ENCODE results near the gene CAMK2A. TPM values are rescaled to one million over a fixed set of nuclear protein-coding genes. Genes with fewer than 3 reads are reported as not detected.

Gene CAMK2A
- total RNA-seq, 1 donor from 2014 or later: 2.5 TPM

DNA sequence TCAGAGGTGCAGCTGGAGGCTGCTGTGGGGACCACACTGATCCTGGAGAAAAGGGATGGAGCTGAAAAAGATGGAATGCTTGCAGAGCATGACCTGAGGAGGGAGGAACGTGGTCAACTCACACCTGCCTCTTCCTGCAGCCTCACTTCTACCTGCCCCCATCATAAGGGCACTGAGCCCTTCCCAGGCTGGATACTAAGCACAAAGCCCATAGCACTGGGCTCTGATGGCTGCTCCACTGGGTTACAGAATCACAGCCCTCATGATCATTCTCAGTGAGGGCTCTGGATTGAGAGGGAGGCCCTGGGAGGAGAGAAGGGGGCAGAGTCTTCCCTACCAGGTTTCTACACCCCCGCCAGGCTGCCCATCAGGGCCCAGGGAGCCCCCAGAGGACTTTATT lies 105.6 kb downstream of the CAMK2A start:
- intact Hi-C loops (cut with DNase I): no loop called here
- ATAC-seq (no peak), DNase-seq (ENCODE audit: low spot score) (no peak)

DNA sequence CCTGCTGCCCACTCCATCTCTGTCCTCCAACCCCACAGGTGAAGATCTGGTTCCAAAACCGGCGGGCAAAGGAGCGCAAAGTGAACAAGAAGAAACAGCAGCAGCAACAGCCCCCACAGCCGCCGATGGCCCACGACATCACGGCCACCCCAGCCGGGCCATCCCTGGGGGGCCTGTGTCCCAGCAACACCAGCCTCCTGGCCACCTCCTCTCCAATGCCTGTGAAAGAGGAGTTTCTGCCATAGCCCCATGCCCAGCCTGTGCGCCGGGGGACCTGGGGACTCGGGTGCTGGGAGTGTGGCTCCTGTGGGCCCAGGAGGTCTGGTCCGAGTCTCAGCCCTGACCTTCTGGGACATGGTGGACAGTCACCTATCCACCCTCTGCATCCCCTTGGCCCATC lies 106.1 kb downstream of the CAMK2A start:
- intact Hi-C loops (cut with DNase I): no loop called here
- ATAC-seq (no peak), DNase-seq (ENCODE audit: low spot score) (no peak)

DNA sequence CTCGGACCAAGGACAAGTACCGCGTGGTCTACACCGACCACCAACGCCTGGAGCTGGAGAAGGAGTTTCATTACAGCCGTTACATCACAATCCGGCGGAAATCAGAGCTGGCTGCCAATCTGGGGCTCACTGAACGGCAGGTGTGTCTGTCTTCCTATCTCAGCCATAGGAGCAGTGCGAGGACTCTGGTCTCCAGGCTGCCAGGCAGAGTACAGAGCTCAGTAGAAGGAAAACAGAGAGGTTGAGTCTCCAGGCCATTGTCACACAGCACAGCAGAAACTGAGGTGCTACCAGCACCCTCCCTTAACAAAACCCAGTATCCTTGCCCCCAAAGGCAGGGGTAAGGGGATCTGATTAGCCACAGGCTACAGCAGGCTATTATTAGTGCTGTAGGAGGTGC lies 106.8 kb downstream of the CAMK2A start:
- no peak for DNase-seq (ENCODE audit: low spot score)
- intact Hi-C loops (cut with DNase I): no loop called here
- ATAC-seq: no peak

DNA sequence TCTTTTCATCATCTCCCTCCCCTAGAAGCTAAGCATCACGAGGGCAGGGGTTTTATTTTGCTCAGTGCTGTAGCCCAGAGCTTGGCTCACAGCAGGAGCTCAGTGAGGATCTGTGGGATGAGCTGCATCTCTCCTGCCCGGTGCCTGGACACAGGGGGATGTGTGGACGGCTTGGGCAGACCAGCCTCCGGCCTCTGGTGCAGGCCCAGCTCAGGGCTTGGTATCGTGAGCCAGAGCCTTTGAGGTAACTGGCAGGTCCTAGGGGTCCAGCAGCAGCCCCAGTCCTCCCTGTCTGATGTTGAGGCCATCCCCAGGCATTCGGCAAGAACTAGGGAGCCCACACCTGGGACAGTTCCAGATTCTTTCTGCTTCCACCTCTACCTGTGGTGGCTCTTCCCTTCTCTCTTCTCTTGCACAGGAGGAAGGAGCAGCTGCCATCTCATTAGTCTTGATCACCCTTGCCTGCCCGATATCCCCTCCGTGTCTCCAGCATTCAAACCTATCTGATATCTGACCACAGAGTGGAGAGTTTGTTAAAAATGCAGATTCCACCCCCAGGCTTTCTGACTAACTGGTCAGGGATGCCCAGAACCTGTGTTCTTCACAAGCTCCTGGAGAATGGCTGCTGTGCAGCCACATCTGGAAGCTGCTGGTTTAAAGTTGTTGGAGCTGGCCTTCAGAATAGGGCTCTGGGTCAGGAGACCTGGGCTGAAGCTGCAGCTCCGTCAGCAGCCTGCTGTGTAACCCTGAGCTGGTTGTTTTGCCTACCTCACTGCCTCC lies 107.6 kb downstream of the CAMK2A start:
- DNase-seq (ENCODE audit: low spot score) (no peak), ATAC-seq (no peak)
- intact Hi-C loops (cut with DNase I): no loop called here

DNA sequence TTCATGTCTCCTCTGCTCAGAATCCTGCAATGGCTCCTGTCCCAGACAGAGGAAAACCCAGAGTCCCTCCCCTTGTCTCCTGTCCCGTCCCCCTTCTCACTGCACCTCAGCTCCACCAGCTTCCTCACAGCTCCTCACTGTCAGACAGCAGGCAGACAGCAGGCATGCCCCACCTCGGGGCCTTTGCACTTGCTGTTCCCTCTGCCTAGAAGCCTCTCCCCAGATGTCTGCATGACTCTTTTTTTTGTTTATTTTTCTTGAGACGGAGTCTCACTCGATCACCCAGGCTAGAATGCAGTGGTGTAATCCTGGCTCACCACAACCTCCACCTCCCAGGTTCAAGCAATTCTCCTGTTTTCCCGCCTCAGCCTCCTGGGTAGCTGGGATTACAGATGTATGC lies 108.5 kb downstream of the CAMK2A start:
- intact Hi-C loops (cut with DNase I): no loop called here
- ATAC-seq (peak; percentile 1), DNase-seq (ENCODE audit: low spot score) (no peak)

DNA sequence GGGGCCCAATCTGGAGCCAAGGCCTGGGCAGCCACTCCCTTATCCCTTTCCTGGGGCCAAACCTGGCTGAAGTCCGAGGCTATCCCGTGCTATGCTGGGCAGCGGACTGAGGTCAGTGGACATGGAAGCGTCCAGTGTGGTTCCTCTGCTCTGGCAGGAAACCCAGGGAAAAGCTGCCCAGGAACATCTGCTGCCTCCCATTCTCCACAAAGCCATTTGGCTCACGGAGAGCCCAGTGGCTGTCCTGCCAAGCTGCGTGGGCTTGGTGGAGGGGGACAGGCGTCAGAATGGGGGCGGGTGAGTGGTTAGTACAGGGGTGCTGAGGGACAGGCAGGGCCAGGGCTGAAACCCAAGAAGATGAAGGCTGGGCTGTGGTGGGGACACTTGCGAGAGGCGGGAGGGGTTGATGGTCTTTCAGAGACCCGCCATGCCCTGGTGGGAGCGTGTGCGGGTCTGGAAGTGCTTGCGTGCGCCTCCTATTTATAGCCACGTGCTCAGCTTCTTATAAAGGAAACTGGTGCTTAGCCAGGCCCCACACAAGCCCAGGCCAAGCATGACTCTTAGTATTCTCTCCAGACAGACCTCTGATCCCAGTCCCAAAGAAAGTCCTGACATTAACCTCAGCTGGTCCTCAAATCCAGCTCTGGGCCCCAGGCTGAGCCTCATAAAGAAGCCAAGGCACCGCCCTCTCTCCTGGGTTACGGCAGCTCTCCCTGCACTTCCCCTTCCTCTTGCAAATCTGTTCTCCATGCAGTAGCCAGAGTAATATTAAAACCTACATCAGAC lies 109.1 kb downstream of the CAMK2A start:
- DNase-seq (ENCODE audit: low spot score) (peak; percentile 86), ATAC-seq (peak; percentile 88)
- intact Hi-C loops (cut with DNase I): no loop called here

DNA sequence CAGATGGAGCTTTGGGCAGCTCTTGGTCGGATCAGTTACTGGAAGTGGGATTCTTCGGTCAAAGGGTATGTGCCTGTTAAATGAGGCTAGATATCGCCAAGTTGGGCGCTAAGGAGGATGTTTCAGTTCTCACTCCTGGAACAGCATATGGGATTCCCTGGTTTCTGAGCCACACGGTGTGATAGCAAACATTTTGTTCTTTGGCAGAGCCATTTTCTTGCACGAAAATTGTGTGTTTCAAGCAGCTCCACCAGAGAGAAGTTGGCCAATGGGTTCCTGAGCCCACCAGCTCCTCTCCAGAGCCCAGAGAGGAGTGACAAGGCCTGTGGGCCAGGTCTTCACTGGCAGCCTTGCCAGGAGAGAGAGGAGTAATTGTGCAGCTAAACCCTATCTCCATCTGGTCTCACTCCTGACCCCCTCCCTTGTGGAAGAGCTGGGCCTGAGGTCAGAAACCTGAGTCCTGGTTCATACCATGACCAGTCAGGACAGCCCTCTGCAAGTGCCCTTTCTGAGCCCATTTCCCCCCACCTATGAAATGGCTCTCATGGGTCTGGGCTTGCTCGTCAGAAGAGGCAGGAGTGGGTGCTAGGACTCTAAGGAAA lies 110.5 kb downstream of the CAMK2A start:
- intact Hi-C loops (cut with DNase I): no loop called here
- DNase-seq (ENCODE audit: low spot score) (no peak), ATAC-seq (no peak)

DNA sequence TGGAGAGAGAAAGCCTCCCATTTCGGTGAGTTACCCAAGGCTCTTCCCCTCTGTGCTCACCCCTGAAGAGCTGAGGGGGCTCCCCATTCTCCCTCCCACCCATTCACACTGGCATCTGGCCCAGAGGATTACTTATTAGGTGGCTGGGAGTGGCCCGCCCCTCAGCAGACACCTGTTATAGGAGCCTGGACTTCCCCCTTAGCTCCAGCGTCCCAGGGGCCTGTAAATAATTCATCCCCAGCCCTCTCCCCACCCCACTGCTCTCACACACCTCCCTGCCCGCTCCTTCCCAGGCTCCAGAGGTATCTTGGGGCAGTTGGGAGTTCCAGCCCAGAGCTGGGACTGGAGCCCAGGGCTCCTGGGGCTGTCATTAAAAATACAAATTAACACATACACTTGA lies 111.3 kb downstream of the CAMK2A start:
- no peak for DNase-seq (ENCODE audit: low spot score)
- ATAC-seq: no peak
- intact Hi-C loops (cut with DNase I): no loop called here

GRCh38 chr5:150177721-150178120 lies 111.9 kb downstream of the CAMK2A start:
- ATAC-seq (no peak), DNase-seq (ENCODE audit: low spot score) (no peak)
- intact Hi-C loops (cut with DNase I): no loop called here

DNA sequence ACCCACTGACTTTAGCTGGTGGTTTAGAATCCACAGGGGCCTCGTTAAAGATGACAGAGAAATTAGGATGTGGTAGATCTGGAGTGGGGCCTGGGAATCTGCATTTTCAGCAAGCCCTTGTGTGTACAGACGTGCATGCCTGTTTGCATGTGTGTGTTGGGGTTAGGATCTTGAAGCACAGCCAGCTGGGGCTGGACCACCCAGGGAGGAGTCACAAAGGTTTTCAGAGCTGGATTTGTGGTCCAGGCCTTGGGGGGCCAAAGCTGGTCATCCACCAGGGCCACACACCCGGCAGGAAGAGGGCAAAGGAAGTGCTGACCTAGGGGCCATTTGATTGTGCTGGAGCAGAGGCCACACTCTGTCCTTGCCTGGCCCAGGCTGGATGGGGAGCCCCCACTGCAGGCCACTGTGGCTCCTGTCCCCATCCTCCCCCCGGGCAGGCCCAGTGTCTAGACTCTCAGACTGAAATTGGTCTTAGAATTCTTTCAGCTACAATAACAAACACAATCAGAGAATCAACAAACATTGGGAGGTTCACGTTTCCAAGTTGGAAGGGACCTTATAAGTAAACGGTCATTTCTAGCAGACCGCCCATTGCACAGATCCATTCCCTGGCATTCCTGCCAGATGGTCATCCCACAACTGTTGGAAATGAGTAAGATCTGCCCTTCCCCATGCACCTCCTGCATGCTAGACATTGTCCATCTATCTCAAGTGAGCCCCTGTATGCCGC lies 112.7 kb downstream of the CAMK2A start:
- ATAC-seq (no peak), DNase-seq (ENCODE audit: low spot score) (no peak)
- intact Hi-C loops (cut with DNase I): no loop called here

DNA sequence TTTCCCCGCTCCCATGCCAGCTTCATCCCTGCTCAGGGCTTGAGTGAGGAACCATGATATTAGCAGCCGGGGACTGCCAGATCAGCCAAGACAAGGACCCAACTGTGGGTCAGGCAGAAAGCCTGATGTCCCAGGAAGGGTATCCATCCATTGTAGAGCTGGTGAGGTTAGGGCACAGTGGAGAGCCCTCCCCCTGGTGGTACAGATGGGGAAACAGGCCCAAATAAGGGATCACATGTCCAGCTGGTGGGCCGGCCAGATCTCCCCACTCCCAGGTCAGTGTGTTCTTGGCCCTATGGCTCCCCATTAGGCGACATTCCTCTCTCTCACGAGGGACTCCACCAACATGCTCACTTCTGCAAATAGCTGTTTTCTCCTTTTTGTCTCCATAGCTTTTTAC lies 114.0 kb downstream of the CAMK2A start:
- intact Hi-C loops (cut with DNase I): no loop called here

GRCh38 chr5:150175076-150175475 lies 114.5 kb downstream of the CAMK2A start:
- ATAC-seq (no peak), DNase-seq (ENCODE audit: low spot score) (no peak)
- intact Hi-C loops (cut with DNase I): no loop called here

More for the DNA sequence above, 114.0 kb downstream of the CAMK2A start:
- no peak for ATAC-seq
- no peak for DNase-seq (ENCODE audit: low spot score)

GRCh38 chr5:150174285-150174684 lies 115.3 kb downstream of the CAMK2A start:
- no peak for ATAC-seq
- intact Hi-C loops (cut with DNase I): no loop called here
- DNase-seq (ENCODE audit: low spot score): no peak

- DNase-seq (ENCODE audit: low spot score): no peak
- intact Hi-C loops (cut with DNase I): no loop called here
- no peak for ATAC-seq
Measured at GRCh38 chr5:150173161-150173560, 116.4 kb downstream of the CAMK2A start.

GRCh38 chr5:150172556-150172955 lies 117.0 kb downstream of the CAMK2A start:
- DNase-seq (ENCODE audit: low spot score) (no peak), ATAC-seq (no peak)
- intact Hi-C loops (cut with DNase I): no loop called here

DNA sequence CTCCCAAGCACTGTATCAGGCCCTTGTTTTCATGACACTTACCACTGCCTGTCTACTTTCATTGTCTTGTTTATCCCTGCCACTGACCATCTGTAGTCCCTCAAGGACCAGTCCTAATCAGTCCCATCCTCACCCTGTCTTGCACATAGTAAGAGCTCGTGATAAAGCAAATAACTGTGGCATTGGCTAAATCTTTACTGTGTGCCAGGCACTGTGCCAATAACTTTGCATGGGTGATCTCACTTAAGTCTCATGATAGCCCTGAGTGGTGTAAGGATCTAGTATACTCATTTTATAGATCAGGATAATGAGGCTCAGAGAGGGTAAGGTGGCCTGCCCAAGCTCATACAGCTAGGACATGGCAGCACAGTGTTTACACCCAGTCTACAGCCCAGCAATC lies 117.4 kb downstream of the CAMK2A start:
- intact Hi-C loops (cut with DNase I): no loop called here
- no peak for ATAC-seq

More for the DNA sequence above, 117.4 kb downstream of the CAMK2A start:
- no peak for DNase-seq (ENCODE audit: low spot score)
